HepG2 (cell line): Measurements from ENCODE around the gene ST6GALNAC2. TPM values are rescaled to one million over a fixed set of nuclear protein-coding genes. Genes with fewer than 3 reads are reported as not detected.

Experiments used
- AGO2 ChIP-seq: fragments of 200-400 bp; formaldehyde crosslinking; optimal IDR thresholded peaks from 2 replicates; pipeline ENCODE3; 2017; ENCODE audit warnings: mild to moderate bottlenecking, low read depth, low read length, moderate library complexity
- ATF1 ChIP-seq: IDR thresholded peaks from 2 replicates; pipeline ENCODE4 v1.6.1; 2016; ENCODE audit warnings: mild to moderate bottlenecking, control low read depth
- CHD2 ChIP-seq: IDR thresholded peaks from 2 replicates; pipeline ENCODE4 v1.6.1; 2011; ENCODE audit warnings: low read depth, low read length, improper control_type of control experiment
- CREB1 ChIP-seq, 2 experiments: fragments of 450-650 bp in 1 of 2; IDR thresholded peaks; 2 replicates each; pipeline ENCODE4 v1.6.1; 2016 to 2017; ENCODE audit warnings: control low read depth in 1 of 2, mild to moderate bottlenecking in 1 of 2, missing compliant biosample characterization in 1 of 2, missing genetic modification characterization in 1 of 2
- CREB3 ChIP-seq: sonication (generic); formaldehyde crosslinking; IDR thresholded peaks from 2 replicates; pipeline ENCODE4 v1.5.0; 2020; ENCODE audit warnings: missing genetic modification reagents
- DMTF1 ChIP-seq: sonication (generic); formaldehyde crosslinking; IDR thresholded peaks from 2 replicates; pipeline ENCODE4 v1.4.0; 2020; ENCODE audit warnings: mild to moderate bottlenecking, missing genetic modification reagents
- MEIS2 ChIP-seq: sonication (generic); formaldehyde crosslinking; IDR thresholded peaks from 2 replicates; pipeline ENCODE4 v1.9.0; 2021; ENCODE audit warnings: mild to moderate bottlenecking, missing genetic modification reagents
- PCBP2 ChIP-seq: fragments of 200-400 bp; formaldehyde crosslinking; optimal IDR thresholded peaks from 2 replicates; pipeline ENCODE3; 2018; ENCODE audit warnings: low read length, low read depth; ENCODE audit not compliant: poor library complexity, severe bottlenecking
- PHF21A ChIP-seq: sonication (generic); formaldehyde crosslinking; IDR thresholded peaks from 2 replicates; pipeline ENCODE4 v1.5.0; 2020; ENCODE audit warnings: mild to moderate bottlenecking, missing genetic modification reagents
- POLR2A ChIP-seq, 2 experiments: IDR thresholded peaks; 2 replicates each; pipeline ENCODE4 v1.6.1; 2011; ENCODE audit warnings: low read depth in 2 of 2, low read length in 2 of 2, mild to moderate bottlenecking in 1 of 2, moderate library complexity in 1 of 2; ENCODE audit not compliant: insufficient read depth in 1 of 2
- RFX5 ChIP-seq: IDR thresholded peaks from 2 replicates; pipeline ENCODE4 v1.6.1; 2011; ENCODE audit warnings: low read depth, low read length, improper control_type of control experiment
- SNAPC5 ChIP-seq: sonication (generic); formaldehyde crosslinking; IDR thresholded peaks from 2 replicates; pipeline ENCODE4 v1.8.1; 2023; ENCODE audit warnings: mild to moderate bottlenecking, missing genetic modification reagents, borderline replicate concordance
- SOX6 ChIP-seq, 2 experiments: fragments of 450-650 bp in 1 of 2; sonication (generic) in 1 of 2; formaldehyde crosslinking in 1 of 2; IDR thresholded peaks; 2 replicates each; pipeline versions ENCODE4 v1.4.0 to v1.6.1; 2017 to 2020; ENCODE audit warnings: antibody characterized with exemption in 1 of 2, mild to moderate bottlenecking in 1 of 2, missing genetic modification reagents in 1 of 2
- ZBTB8A ChIP-seq: sonication (generic); formaldehyde crosslinking; IDR thresholded peaks from 2 replicates; pipeline ENCODE4 v1.4.0; 2020; ENCODE audit warnings: mild to moderate bottlenecking, low read depth, missing genetic modification reagents, borderline replicate concordance
- ZIK1 ChIP-seq: sonication (generic); formaldehyde crosslinking; IDR thresholded peaks from 2 replicates; pipeline ENCODE4 v1.5.0; 2020; ENCODE audit warnings: mild to moderate bottlenecking, low read depth, missing genetic modification reagents, borderline replicate concordance
- ZNF207 ChIP-seq: fragments of 450-650 bp; IDR thresholded peaks from 2 replicates; pipeline ENCODE4 v1.6.1; 2016; ENCODE audit warnings: antibody characterized with exemption, borderline replicate concordance
- ZNF230 ChIP-seq: sonication (generic); formaldehyde crosslinking; IDR thresholded peaks from 2 replicates; pipeline ENCODE4 v1.4.0; 2020; ENCODE audit warnings: mild to moderate bottlenecking, missing genetic modification reagents
- ZNF282 ChIP-seq: fragments of 450-650 bp; IDR thresholded peaks from 2 replicates; pipeline ENCODE4 v1.6.1; 2018; ENCODE audit not compliant: partially characterized antibody
- ZNF292 ChIP-seq: sonication (generic); formaldehyde crosslinking; IDR thresholded peaks from 2 replicates; pipeline ENCODE4 v1.8.1; 2022; ENCODE audit warnings: mild to moderate bottlenecking, low read depth, missing genetic modification reagents, borderline replicate concordance
- ZNF576 ChIP-seq: sonication (generic); formaldehyde crosslinking; IDR thresholded peaks from 2 replicates; pipeline ENCODE4 v1.4.0; 2020; ENCODE audit warnings: mild to moderate bottlenecking, missing genetic modification reagents
- ZNF710 ChIP-seq: sonication (generic); formaldehyde crosslinking; IDR thresholded peaks from 2 replicates; pipeline ENCODE4 v1.5.0; 2020; ENCODE audit warnings: mild to moderate bottlenecking, missing genetic modification reagents, borderline replicate concordance
- ZNF749 ChIP-seq: sonication (generic); formaldehyde crosslinking; IDR thresholded peaks from 2 replicates; pipeline ENCODE4 v1.8.0; 2022; ENCODE audit warnings: mild to moderate bottlenecking, missing genetic modification reagents, moderate library complexity, borderline replicate concordance
- ZNF780A ChIP-seq: sonication (generic); formaldehyde crosslinking; IDR thresholded peaks from 2 replicates; pipeline ENCODE4 v1.8.0; 2022; ENCODE audit warnings: mild to moderate bottlenecking, missing genetic modification reagents, moderate library complexity
- ZNF841 ChIP-seq: sonication (generic); formaldehyde crosslinking; IDR thresholded peaks from 2 replicates; pipeline ENCODE4 v1.8.1; 2023; ENCODE audit warnings: missing genetic modification reagents, borderline replicate concordance
- polyA plus RNA-seq, 8 experiments: library from polyadenylated mRNA; depleted of rRNA in 3 of 8; stranded (reverse) in 7 of 8; unstranded in 1 of 8; fragments of >200 nt; fragmentation: Illumina TruSeq in 4 of 8; extraction: Trizol in 4 of 8; gene quantifications; 2 replicates each; pipeline versions ENCODE4 v1.2.1 to v1.2.3, GENCODE V29; 2011 to 2016; ENCODE audit warnings: low read depth in 4 of 8, missing spikeins in 1 of 8, mixed read lengths in 1 of 8; ENCODE audit not compliant: insufficient read depth in 1 of 8
- total RNA-seq, 5 experiments: library from RNA; depleted of rRNA; stranded (reverse); fragments of >200 nt; fragmentation: Illumina TruSeq; extraction: Trizol; gene quantifications; 2 replicates each; pipeline ENCODE4 v1.2.3, GENCODE V29; 2016; ENCODE audit warnings: low read depth in 1 of 5

Gene ST6GALNAC2
- total and polyA plus RNA-seq, 2 of the 13 experiments (the other 11 are each of a cell fraction or from before 2014, with no cell fraction given), result 0.12 to 0.49 TPM

GRCh38 chr17:76540381-76541300 lies 45.0 kb downstream of the ST6GALNAC2 start (continued):
- TF ChIP-seq ZNF710 (CRISPR knock-in tag) (no peak), MEIS2 (CRISPR knock-in tag) (no peak), ZNF282 (no peak), ZNF292 (CRISPR knock-in tag) (no peak), DMTF1 (no peak), CREB1 (IDR thresholded peaks at IDR 0.05) (peak; percentile 22; the same call in 1 of the 2 replicates), CREB1 (CRISPR knock-in tag; IDR thresholded peaks at IDR 0.05) (no peak), ZNF841 (no peak), ZBTB8A (no peak), CREB3 (CRISPR knock-in tag) (no peak), SNAPC5 (CRISPR knock-in tag) (no peak), SOX6 (IDR thresholded peaks at IDR 0.05) (no peak), SOX6 (CRISPR knock-in tag; IDR thresholded peaks at IDR 0.05) (no peak), ZIK1 (CRISPR knock-in tag) (no peak), ZNF576 (CRISPR knock-in tag) (no peak), RFX5 (peak; percentile 54; the same call in 1 of the 2 replicates), PHF21A (CRISPR knock-in tag) (no peak), POLR2A (IDR thresholded peaks at IDR 0.05; ENCODE audit: insufficient read depth in 1 of 2, low read depth in 2 of 2, low read length in 2 of 2) (peak in 1 of 2 experiments; percentile 28; a peak in 1 of 4 replicates), ZNF230 (CRISPR knock-in tag) (no peak), AGO2 (peak; percentile 61), ZNF207 (no peak), ZNF780A (no peak), PCBP2 (no peak), CHD2 (no peak), ATF1 (no peak), ZNF749 (no peak)
